H9 (cell line): ENCODE measurements around the gene SYVN1. TPM values are rescaled to one million over a fixed set of nuclear protein-coding genes. Genes with fewer than 3 reads are reported as not detected.

Experiments
- DNase-seq: peaks from one replicate; pipeline ENCODE4 v3.0.0-alpha.2; 2017
- H2AFZ ChIP-seq: one replicate; pipeline ENCODE4 v1.6.1; 2013; ENCODE audit warnings: mild to moderate bottlenecking, low read length, control low read depth, moderate library complexity
- H2AK5ac ChIP-seq: 2 replicates; pipeline ENCODE4 v1.6.1; 2013; ENCODE audit warnings: low read length, control low read depth, mixed read lengths; ENCODE audit not compliant: insufficient read length
- H2BK120ac ChIP-seq: one replicate; pipeline ENCODE4 v1.6.1; 2013; ENCODE audit warnings: low read depth, mild to moderate bottlenecking, low read length, control low read depth, inconsistent platforms; ENCODE audit not compliant: poor library complexity, severe bottlenecking
- H2BK12ac ChIP-seq: 2 replicates; pipeline ENCODE4 v1.6.1; 2013; ENCODE audit warnings: low read length, control low read depth, mixed read lengths, low read depth; ENCODE audit not compliant: insufficient read length
- H2BK15ac ChIP-seq: 2 replicates; pipeline ENCODE4 v1.6.1; 2013; ENCODE audit warnings: low read depth, low read length, control low read depth
- H2BK20ac ChIP-seq: one replicate; pipeline ENCODE4 v1.6.1; 2013; ENCODE audit warnings: low read depth, mild to moderate bottlenecking, low read length, control low read depth, inconsistent platforms; ENCODE audit not compliant: poor library complexity, severe bottlenecking
- H2BK5ac ChIP-seq: 2 replicates; pipeline ENCODE4 v1.6.1; 2013; ENCODE audit warnings: low read length, control low read depth, mixed read lengths; ENCODE audit not compliant: insufficient read length
- H3K14ac ChIP-seq: 2 replicates; pipeline ENCODE4 v1.6.1; 2013; ENCODE audit warnings: low read length, control low read depth; ENCODE audit not compliant: insufficient read depth
- H3K18ac ChIP-seq: 2 replicates; pipeline ENCODE4 v1.6.1; 2013; ENCODE audit warnings: low read depth, mild to moderate bottlenecking, mixed read lengths, low read length, control low read depth; ENCODE audit not compliant: insufficient read length
- H3K23ac ChIP-seq: 2 replicates; pipeline ENCODE4 v1.6.1; 2013; ENCODE audit warnings: low read length, control low read depth, mixed read lengths, low read depth; ENCODE audit not compliant: insufficient read length
- H3K23me2 ChIP-seq: 2 replicates; pipeline ENCODE4 v1.6.1; 2013; ENCODE audit warnings: low read depth, mild to moderate bottlenecking, mixed read lengths, low read length, control low read depth; ENCODE audit not compliant: insufficient read length, poor library complexity, severe bottlenecking
- H3K27ac ChIP-seq: 2 replicates; pipeline ENCODE4 v1.5.1; 2013; ENCODE audit warnings: low read length, control low read depth, mixed read lengths, low read depth; ENCODE audit not compliant: insufficient read length
- H3K27me3 ChIP-seq: 2 replicates; pipeline ENCODE4 v1.6.1; 2013; ENCODE audit warnings: low read length, control low read depth, inconsistent platforms; ENCODE audit not compliant: insufficient read depth
- H3K4ac ChIP-seq: 2 replicates; pipeline ENCODE4 v1.6.1; 2013; ENCODE audit warnings: low read depth, mild to moderate bottlenecking, control low read depth, inconsistent platforms, low read length, moderate library complexity
- H3K4me1 ChIP-seq: 2 replicates; pipeline ENCODE4 v1.6.1; 2013; ENCODE audit warnings: low read length, control low read depth, inconsistent platforms; ENCODE audit not compliant: insufficient read depth
- H3K4me2 ChIP-seq: 2 replicates; pipeline ENCODE4 v1.6.1; 2013; ENCODE audit warnings: low read length, control low read depth, mixed read lengths; ENCODE audit not compliant: insufficient read length, insufficient read depth
- H3K56ac ChIP-seq: 2 replicates; pipeline ENCODE4 v1.6.1; 2013; ENCODE audit warnings: low read depth, mild to moderate bottlenecking, mixed read lengths, low read length, control low read depth; ENCODE audit not compliant: insufficient read length
- H3K79me1 ChIP-seq: 2 replicates; pipeline ENCODE4 v1.6.1; 2013; ENCODE audit warnings: low read depth, mild to moderate bottlenecking, moderate library complexity, low read length, control low read depth, inconsistent platforms; ENCODE audit not compliant: insufficient read depth, poor library complexity, severe bottlenecking
- H3K79me2 ChIP-seq: 2 replicates; pipeline ENCODE4 v1.6.1; 2013; ENCODE audit warnings: low read length, control low read depth, inconsistent platforms; ENCODE audit not compliant: insufficient read depth
- H3K9ac ChIP-seq: 2 replicates; pipeline ENCODE4 v1.6.1; 2013; ENCODE audit warnings: low read length, control low read depth, mixed read lengths; ENCODE audit not compliant: insufficient read length; ENCODE audit errors: extremely low read depth
- H3K9me3 ChIP-seq: one replicate; pipeline ENCODE4 v1.6.1; 2013; ENCODE audit warnings: low read depth, low read length, inconsistent platforms; ENCODE audit not compliant: control insufficient read depth
- H3T11ph ChIP-seq: one replicate; pipeline ENCODE4 v1.6.1; 2013; ENCODE audit warnings: mild to moderate bottlenecking, low read length, control low read depth, inconsistent platforms
- H4K20me1 ChIP-seq: one replicate; pipeline ENCODE4 v1.6.1; 2013; ENCODE audit not compliant: control insufficient read depth, insufficient read length, insufficient read depth
- H4K5ac ChIP-seq: 2 replicates; pipeline ENCODE4 v1.6.1; 2013; ENCODE audit warnings: low read depth, mild to moderate bottlenecking, mixed read lengths, low read length, control low read depth; ENCODE audit not compliant: insufficient read length
- H4K8ac ChIP-seq: replicated peaks from 2 replicates; pipeline ENCODE4 v1.6.1; 2013; ENCODE audit warnings: low read length, control low read depth, mixed read lengths, low read depth; ENCODE audit not compliant: insufficient read length
- H4K91ac ChIP-seq: 2 replicates; pipeline ENCODE4 v1.6.1; 2013; ENCODE audit warnings: low read depth, mild to moderate bottlenecking, moderate library complexity, mixed read lengths, low read length, control low read depth; ENCODE audit not compliant: insufficient read length
- H3K27ac Mint-ChIP-seq, 3 experiments: 2 replicates in 2 of 3; 3 replicates in 1 of 3; pipeline ENCODE4 v1.8.0; 2020 to 2021; ENCODE audit warnings: mixed read lengths in 3 of 3, mild to moderate bottlenecking in 1 of 3, moderate library complexity in 1 of 3
- H3K27me3 Mint-ChIP-seq: 2 replicates; pipeline ENCODE4 v1.8.0; 2021; ENCODE audit warnings: low read depth, mild to moderate bottlenecking, moderate library complexity, mixed read lengths
- H3K36me3 Mint-ChIP-seq, 3 experiments: 2 replicates in 2 of 3; 3 replicates in 1 of 3; pipeline ENCODE4 v1.8.0; 2020 to 2021; ENCODE audit warnings: low read depth in 3 of 3, mixed read lengths in 3 of 3; ENCODE audit not compliant: insufficient read depth in 1 of 3
- H3K4me1 Mint-ChIP-seq, 2 experiments: 2 replicates each; pipeline ENCODE4 v1.8.0; 2020; ENCODE audit warnings: mixed read lengths in 2 of 2
- H3K4me3 Mint-ChIP-seq, 2 experiments: 2 replicates in 1 of 2; 3 replicates in 1 of 2; pipeline ENCODE4 v1.8.0; 2020 to 2021; ENCODE audit warnings: mild to moderate bottlenecking in 2 of 2, mixed read lengths in 2 of 2, moderate library complexity in 1 of 2
- H3K9me3 Mint-ChIP-seq, 2 experiments: 2 replicates in 1 of 2; 3 replicates in 1 of 2; pipeline ENCODE4 v1.8.0; 2020; ENCODE audit warnings: mild to moderate bottlenecking in 2 of 2, mixed read lengths in 2 of 2, moderate library complexity in 1 of 2
- CTCF ChIP-seq: fragments of 200-600 bp; sonication (generic); conservative IDR thresholded peaks from 3 replicates; pipeline ENCODE4 v1.8.0; 2021; ENCODE audit warnings: antibody characterized with exemption, mild to moderate bottlenecking
- WGBS: extraction: QIAGEN DNeasy Blood & Tissue Kit; methylation state at CpG from one replicate; pipeline ENCODE4 v1.1.7; 2013; ENCODE audit warnings: missing lambda C conversion rate, low lambda C conversion rate, mixed read lengths; ENCODE audit not compliant: insufficient read length; ENCODE audit errors: extremely low coverage; 5-methylcytosine and 5-hydroxymethylcytosine counted together
- total RNA-seq: library from RNA; stranded (reverse); gene quantifications from 2 replicates; pipeline ENCODE4 v1.2.1, GENCODE V29; 2021

Gene SYVN1
- total RNA-seq, 1 experiment from 2014 or later, result 31.6 TPM

- no peaks in the 10 kb centered on the region for H3K27me3 Mint-ChIP-seq
Observed at GRCh38 chr11:65128182-65129145, 5.9 kb downstream of the SYVN1 start.

More at GRCh38 chr11:65128182-65129145, 5.9 kb downstream of the SYVN1 start:
- no peak for TF ChIP-seq CTCF
- Histone ChIP-seq H3K56ac (no peak overlapping the region), H4K5ac (no peak overlapping the region), H4K8ac (no peak overlapping the region), H2BK5ac (no peak overlapping the region), H3K9me3 (no peaks in the 10 kb centered on the region), H3T11ph (no peak overlapping the region), H2BK20ac (no peak overlapping the region), H3K27me3 (no peaks in the 10 kb centered on the region), H2AFZ (no peak overlapping the region), H3K79me2 (no peaks in the 10 kb centered on the region), H4K20me1 (no peaks in the 10 kb centered on the region), H3K23me2 (peaks cover 1% of the 10 kb centered on the region), H3K4me2 (no peak overlapping the region), H4K91ac (no peak overlapping the region), H2AK5ac (no peak overlapping the region), H3K14ac (no peak overlapping the region), H3K23ac (no peak overlapping the region), H3K9ac (no peak overlapping the region), H2BK15ac (no peak overlapping the region), H3K4me1 (no peaks in the 10 kb centered on the region), H2BK12ac (no peak overlapping the region), H3K27ac (no peak overlapping the region), H3K4ac (no peak overlapping the region), H3K79me1 (peaks cover 5% of the 10 kb centered on the region), H2BK120ac (no peak overlapping the region), H3K18ac (no peak overlapping the region)
- Mint-ChIP-seq H3K36me3 (peaks cover 13 to 70% (median 61%) of the 10 kb centered on the region in 3 experiments; a peak in 6 of 7 replicates), H3K27ac (peak overlapping the region in 1 of 3 experiments; percentile 36; a peak in 1 of 7 replicates), H3K9me3 (no peaks in the 10 kb centered on the region; a peak in 1 of 5 replicates), H3K4me3 (no peak overlapping the region), H3K4me1 (peaks cover 6 to 9% of the 10 kb centered on the region in 2 experiments)
- WGBS, result no CpG with 5 or more reads among the region's 15 CpGs
- DNase-seq, result no peak
